Measurements from ENCODE around the gene MT4. TPM values are rescaled to one million over a fixed set of nuclear protein-coding genes. Genes with fewer than 3 reads are reported as not detected.

Gene MT4
- total and polyA plus RNA-seq, 2 donors (not counting 1 experiment from before 2014, with no cell fraction given): not detected

DNA sequence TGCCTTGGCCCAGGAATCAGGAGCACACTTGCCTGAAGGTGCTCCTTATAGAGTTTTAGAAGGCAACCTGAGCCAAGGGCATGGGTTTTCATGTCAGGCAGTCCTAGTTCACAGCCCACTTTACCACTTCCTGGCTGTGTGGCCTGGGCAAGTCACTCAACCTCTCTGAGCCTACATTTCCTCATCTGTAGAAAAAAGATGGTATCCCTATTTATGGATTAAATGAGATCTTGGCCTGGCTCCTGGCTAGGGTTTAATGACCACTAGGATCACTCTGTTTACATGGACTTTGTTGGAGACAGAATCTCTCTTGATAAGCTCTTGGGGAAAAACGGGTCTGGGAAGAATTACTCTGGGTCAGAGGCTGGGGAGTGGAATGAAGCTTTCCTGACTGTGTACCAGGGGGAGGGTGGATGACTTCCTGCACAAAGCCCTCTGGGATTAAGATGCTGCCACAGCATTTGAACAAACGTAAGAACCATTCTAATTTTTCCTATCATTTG, 45.8 kb downstream of the MT4 start:
- H3K9me3 ChIP-seq (ENCODE audit: control insufficient read depth, insufficient read depth, low read depth, low read length): no peaks in the 10 kb centered on the region
- H3K36me3 ChIP-seq (ENCODE audit: control insufficient read depth, insufficient read depth, low read length): no peaks in the 10 kb centered on the region
- H3K4me2 ChIP-seq (ENCODE audit: extremely low read depth, insufficient read depth, low read length): peak overlapping the region; percentile 90
- H3K79me2 ChIP-seq (ENCODE audit: control insufficient read depth, insufficient read depth, low read length): peaks cover 11% of the 10 kb centered on the region
- no peak for TF ChIP-seq EZH2 (IDR thresholded peaks at IDR 0.05; ENCODE audit: low read length, missing control alignments)
- TF ChIP-seq, protein P1, sequence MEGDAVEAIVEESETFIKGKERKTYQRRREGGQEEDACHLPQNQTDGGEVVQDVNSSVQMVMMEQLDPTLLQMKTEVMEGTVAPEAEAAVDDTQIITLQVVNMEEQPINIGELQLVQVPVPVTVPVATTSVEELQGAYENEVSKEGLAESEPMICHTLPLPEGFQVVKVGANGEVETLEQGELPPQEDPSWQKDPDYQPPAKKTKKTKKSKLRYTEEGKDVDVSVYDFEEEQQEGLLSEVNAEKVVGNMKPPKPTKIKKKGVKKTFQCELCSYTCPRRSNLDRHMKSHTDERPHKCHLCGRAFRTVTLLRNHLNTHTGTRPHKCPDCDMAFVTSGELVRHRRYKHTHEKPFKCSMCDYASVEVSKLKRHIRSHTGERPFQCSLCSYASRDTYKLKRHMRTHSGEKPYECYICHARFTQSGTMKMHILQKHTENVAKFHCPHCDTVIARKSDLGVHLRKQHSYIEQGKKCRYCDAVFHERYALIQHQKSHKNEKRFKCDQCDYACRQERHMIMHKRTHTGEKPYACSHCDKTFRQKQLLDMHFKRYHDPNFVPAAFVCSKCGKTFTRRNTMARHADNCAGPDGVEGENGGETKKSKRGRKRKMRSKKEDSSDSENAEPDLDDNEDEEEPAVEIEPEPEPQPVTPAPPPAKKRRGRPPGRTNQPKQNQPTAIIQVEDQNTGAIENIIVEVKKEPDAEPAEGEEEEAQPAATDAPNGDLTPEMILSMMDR (conservative IDR thresholded peaks at IDR 0.05 in 1 of 2, IDR thresholded peaks at IDR 0.05 in 1 of 2; ENCODE audit: low read depth in 1 of 2, low read length in 2 of 2): no peak
- H3K9ac ChIP-seq (ENCODE audit: insufficient read depth, low read length): peak overlapping the region; percentile 80
- peak overlapping the region in 3 of 4 experiments; percentile 38 to 84 (median 81) for H3K4me3 ChIP-seq (replicated peaks in 1 of 4; ENCODE audit: control extremely low read depth in 1 of 4, insufficient read depth in 1 of 4, low read depth in 3 of 4, low read length in 4 of 4)
- no peaks in the 10 kb centered on the region for H3K27me3 ChIP-seq (ENCODE audit: control insufficient read depth, insufficient read depth, low read length)
- no peak overlapping the region for H2AFZ ChIP-seq (ENCODE audit: low read length)
- peaks cover 48% of the 10 kb centered on the region for H3K4me1 ChIP-seq (ENCODE audit: control insufficient read depth, extremely low read depth, insufficient read depth, low read length)
- peak; percentile 27 to 39 for DNase-seq (ENCODE audit: low read depth in 2 of 2)
- H4K20me1 ChIP-seq (ENCODE audit: control insufficient read depth, extremely low read depth, insufficient read depth, low read length): no peaks in the 10 kb centered on the region
- H3K27ac ChIP-seq (ENCODE audit: insufficient read depth, low read length): peak overlapping the region; percentile 99

DNA sequence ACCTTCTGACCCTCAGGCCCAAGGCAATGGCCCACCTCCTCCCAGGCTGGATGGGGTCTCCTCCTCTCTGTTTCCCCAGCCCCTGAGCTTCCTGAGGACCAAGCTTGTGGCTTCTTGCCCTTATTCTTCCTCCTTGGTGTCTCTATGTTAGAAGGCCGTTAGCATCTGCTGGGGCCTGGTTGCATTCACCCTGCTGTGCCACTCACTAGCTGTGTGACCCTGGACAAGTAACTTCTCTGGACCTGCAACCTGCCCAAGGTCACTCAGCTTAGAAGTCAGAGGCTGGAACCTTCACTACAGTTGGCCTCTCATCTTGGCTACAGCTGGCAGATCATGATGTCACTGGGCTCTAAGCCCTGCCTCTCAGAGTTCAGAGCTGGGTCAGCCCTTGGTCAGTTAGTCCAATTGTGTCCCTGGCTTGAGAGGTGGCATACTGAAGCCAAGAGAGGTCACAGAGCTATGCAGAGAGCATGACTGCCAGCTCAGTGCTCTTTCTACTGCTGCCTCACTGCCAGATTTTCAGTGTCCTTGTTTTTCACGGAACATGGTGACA, 46.5 kb downstream of the MT4 start:
- peak overlapping the region; percentile 20 for H3K4me2 ChIP-seq (ENCODE audit: extremely low read depth, insufficient read depth, low read length)
- H2AFZ ChIP-seq (ENCODE audit: low read length): no peak overlapping the region
- H3K27ac ChIP-seq (ENCODE audit: insufficient read depth, low read length): peak overlapping the region; percentile 99
- H3K4me1 ChIP-seq (ENCODE audit: control insufficient read depth, extremely low read depth, insufficient read depth, low read length): peaks cover 42% of the 10 kb centered on the region
- H3K9me3 ChIP-seq (ENCODE audit: control insufficient read depth, insufficient read depth, low read depth, low read length): no peaks in the 10 kb centered on the region
- H4K20me1 ChIP-seq (ENCODE audit: control insufficient read depth, extremely low read depth, insufficient read depth, low read length): no peaks in the 10 kb centered on the region
- TF ChIP-seq, protein P1 (conservative IDR thresholded peaks at IDR 0.05 in 1 of 2, IDR thresholded peaks at IDR 0.05 in 1 of 2; ENCODE audit: low read depth in 1 of 2, low read length in 2 of 2): no peak
- no peak for TF ChIP-seq EZH2 (IDR thresholded peaks at IDR 0.05; ENCODE audit: low read length, missing control alignments)
- no peaks in the 10 kb centered on the region for H3K27me3 ChIP-seq (ENCODE audit: control insufficient read depth, insufficient read depth, low read length)
- H3K79me2 ChIP-seq (ENCODE audit: control insufficient read depth, insufficient read depth, low read length): peaks cover 11% of the 10 kb centered on the region
- peak overlapping the region; percentile 16 for H3K9ac ChIP-seq (ENCODE audit: insufficient read depth, low read length)
- no peak overlapping the region for H3K4me3 ChIP-seq (replicated peaks in 1 of 4; ENCODE audit: control extremely low read depth in 1 of 4, insufficient read depth in 1 of 4, low read depth in 3 of 4, low read length in 4 of 4)
- DNase-seq (ENCODE audit: low read depth in 2 of 2): peak; percentile 49 to 74
- no peaks in the 10 kb centered on the region for H3K36me3 ChIP-seq (ENCODE audit: control insufficient read depth, insufficient read depth, low read length)

DNA sequence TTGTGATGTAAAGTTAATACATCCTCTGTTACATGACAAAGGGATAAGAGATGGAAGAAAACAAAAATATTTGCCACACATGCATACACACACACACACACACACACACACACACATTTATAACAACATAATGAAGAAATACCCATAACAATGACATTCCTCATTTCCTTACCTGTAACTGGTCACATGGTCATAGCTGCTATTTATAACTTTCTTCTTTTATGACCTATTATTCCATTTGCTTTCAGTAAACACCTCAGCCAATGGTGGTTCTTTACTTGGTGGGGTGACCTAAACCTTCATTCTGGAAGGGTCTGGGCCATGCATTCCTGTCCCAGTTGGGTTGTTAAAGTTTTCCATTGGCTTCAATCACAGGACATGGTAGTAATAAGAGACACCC, 48.8 kb downstream of the MT4 start:
- Histone ChIP-seq H3K9ac (ENCODE audit: insufficient read depth, low read length) (no peak overlapping the region), H2AFZ (ENCODE audit: low read length) (no peak overlapping the region), H3K4me1 (ENCODE audit: control insufficient read depth, extremely low read depth, insufficient read depth, low read length) (peaks cover 36% of the 10 kb centered on the region), H4K20me1 (ENCODE audit: control insufficient read depth, extremely low read depth, insufficient read depth, low read length) (no peaks in the 10 kb centered on the region), H3K27ac (ENCODE audit: insufficient read depth, low read length) (no peak overlapping the region), H3K27me3 (ENCODE audit: control insufficient read depth, insufficient read depth, low read length) (no peaks in the 10 kb centered on the region), H3K4me3 (replicated peaks in 1 of 4; ENCODE audit: control extremely low read depth in 1 of 4, insufficient read depth in 1 of 4, low read depth in 3 of 4, low read length in 4 of 4) (no peak overlapping the region), H3K36me3 (ENCODE audit: control insufficient read depth, insufficient read depth, low read length) (no peaks in the 10 kb centered on the region), H3K4me2 (ENCODE audit: extremely low read depth, insufficient read depth, low read length) (no peak overlapping the region), H3K79me2 (ENCODE audit: control insufficient read depth, insufficient read depth, low read length) (peaks cover 8% of the 10 kb centered on the region), H3K9me3 (ENCODE audit: control insufficient read depth, insufficient read depth, low read depth, low read length) (no peaks in the 10 kb centered on the region)
- TF ChIP-seq, protein P1 (conservative IDR thresholded peaks at IDR 0.05 in 1 of 2, IDR thresholded peaks at IDR 0.05 in 1 of 2; ENCODE audit: low read depth in 1 of 2, low read length in 2 of 2): no peak
- no peak for DNase-seq (ENCODE audit: low read depth in 2 of 2)
